ENCODE measurements around the gene ATAD3C.
"Not testable (repeated sequence)": the region's sequence is repeated elsewhere in the genome, so short reads cannot be mapped to it uniquely, and the experiment has no call there.

ATAD3C gene

DNA sequence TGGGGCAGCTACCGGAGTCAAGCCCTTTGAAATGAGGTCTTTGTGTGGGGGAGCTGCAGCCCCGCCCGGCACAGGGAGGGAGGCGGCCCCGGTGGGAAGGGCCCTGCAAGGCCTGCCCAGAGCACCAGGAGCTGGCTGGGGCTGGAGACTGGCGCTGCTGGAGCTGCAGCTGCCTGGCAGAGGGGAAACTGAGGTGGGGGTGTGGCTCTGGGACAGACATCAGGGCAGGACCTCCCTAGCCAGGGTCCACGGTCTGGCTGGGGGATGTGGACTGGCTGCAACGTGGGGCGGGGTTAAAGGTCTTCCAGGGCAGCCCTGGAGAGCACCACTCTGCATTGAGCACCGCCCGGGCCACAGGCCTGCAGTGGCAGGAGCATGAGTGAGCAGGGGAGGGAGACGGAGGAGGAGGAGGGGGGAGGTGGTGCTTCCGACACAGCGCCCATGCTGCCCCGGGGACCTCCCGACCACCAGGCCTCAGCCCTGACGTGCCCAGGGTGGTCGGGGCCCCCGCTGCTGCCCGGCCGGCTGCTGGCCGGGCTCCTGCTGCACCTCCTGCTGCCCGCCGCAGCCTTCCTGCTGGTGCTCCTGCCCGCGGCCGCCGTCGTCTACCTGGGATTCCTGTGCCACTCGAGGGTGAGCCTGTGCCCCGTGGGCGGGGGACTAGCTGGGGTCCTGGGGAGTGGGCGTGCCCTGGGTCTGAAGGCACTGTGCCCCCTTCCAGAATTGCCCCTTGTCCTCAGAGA is 23.6 kb upstream of the ATAD3C start:
- H3K4me3 ChIP-seq (ENCODE audit: low read depth, low read length): no peak overlapping the region
- TF ChIP-seq, protein P1, sequence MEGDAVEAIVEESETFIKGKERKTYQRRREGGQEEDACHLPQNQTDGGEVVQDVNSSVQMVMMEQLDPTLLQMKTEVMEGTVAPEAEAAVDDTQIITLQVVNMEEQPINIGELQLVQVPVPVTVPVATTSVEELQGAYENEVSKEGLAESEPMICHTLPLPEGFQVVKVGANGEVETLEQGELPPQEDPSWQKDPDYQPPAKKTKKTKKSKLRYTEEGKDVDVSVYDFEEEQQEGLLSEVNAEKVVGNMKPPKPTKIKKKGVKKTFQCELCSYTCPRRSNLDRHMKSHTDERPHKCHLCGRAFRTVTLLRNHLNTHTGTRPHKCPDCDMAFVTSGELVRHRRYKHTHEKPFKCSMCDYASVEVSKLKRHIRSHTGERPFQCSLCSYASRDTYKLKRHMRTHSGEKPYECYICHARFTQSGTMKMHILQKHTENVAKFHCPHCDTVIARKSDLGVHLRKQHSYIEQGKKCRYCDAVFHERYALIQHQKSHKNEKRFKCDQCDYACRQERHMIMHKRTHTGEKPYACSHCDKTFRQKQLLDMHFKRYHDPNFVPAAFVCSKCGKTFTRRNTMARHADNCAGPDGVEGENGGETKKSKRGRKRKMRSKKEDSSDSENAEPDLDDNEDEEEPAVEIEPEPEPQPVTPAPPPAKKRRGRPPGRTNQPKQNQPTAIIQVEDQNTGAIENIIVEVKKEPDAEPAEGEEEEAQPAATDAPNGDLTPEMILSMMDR (IDR thresholded peaks at IDR 0.05; ENCODE audit: low read depth, low read length): no peak

DNA sequence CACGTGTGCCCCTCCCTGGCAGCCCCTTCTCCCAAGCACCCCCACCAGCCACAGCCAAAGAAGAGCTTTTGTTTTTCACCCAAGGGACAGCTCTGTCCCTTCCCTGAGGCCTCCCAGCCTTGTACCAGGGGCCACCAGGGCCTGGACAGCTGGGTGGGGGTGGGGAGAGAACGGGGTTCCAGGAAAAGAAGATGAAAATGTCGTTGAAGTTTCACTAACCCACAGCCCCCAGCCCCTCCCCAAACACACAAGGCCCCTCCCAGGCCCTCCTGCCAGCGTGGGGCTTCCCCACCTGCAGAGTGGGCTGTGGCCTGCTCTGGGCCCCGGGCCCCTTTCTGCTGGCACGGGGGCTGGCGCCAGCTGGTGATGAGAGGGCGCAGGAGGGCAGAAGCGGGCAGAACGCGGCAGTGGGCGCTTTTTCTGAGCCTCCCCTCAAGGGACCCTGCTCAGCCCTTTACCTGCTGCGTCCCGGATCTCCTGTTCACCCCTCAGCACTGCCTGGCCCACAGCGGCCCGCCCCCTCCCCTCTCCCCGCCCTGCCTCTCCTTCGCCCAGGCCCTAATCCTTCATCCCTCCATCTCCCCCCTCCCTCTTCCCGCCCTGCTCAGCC is 22.9 kb upstream of the ATAD3C start:
- no peak overlapping the region for H3K4me3 ChIP-seq (ENCODE audit: low read depth, low read length)
- TF ChIP-seq, protein P1 (IDR thresholded peaks at IDR 0.05; ENCODE audit: low read depth, low read length): no peak

DNA sequence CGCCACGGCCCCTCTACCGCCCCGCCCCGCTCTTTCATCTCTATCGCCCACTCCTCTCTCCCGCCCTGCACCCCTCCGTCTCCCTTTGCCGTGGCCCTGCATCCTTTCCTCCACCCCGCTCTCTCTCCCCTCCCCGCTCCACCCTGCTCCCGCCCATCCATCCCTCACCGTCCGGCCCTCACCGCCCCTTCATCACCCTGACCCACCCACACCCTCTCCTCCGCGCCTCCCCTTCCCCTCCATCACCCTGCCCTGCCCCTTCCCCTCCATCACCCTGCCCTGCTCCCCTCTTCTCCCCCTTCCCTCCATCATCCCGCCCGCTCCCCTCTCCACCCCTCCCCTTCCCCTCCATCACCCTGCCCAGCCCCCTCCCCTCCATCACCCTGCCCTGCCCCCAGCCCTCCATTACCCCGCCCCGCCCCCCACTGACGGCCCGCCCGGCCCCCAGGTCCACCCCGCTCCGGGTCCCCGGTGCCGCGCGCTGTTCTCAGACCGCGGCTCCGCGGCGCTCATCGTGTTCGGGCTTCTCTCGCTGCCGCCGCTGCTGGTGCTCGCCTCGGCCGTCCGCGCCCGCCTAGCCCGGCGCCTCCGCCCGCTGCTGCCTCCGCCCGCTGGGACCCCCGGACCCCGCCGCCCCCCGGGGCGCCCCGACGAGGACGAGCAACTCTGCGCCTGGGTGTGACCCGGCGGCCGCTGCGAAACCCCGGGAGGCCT is 22.2 kb upstream of the ATAD3C start:
- TF ChIP-seq, protein P1 (IDR thresholded peaks at IDR 0.05; ENCODE audit: low read depth, low read length): no peak
- 0 out of 2 replicates have a peak overlapping the region, but pooled peaks have one; percentile 20 for H3K4me3 ChIP-seq (ENCODE audit: low read depth, low read length)

DNA sequence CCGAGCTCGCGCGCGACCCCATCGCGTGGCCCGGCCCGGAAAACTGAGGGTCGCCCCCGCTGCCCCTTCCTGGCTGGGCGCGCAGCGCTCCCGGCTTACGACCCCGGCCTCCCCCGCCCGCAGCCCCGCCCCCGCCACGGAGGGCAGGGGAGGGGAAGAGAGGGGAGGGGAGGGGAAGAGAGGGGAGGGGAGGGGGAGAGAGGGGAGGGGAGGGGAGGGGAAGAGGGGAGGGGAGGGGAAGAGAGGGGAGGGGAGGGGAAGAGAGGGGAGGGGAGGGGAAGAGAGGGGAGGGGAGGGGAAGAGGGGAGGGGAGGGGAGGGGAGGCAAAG is 21.7 kb upstream of the ATAD3C start:
- H3K4me3 ChIP-seq (ENCODE audit: low read depth, low read length): 0 out of 2 replicates have a peak overlapping the region, but pooled peaks have one; percentile 20
- TF ChIP-seq, protein P1 (IDR thresholded peaks at IDR 0.05; ENCODE audit: low read depth, low read length): no peak

DNA sequence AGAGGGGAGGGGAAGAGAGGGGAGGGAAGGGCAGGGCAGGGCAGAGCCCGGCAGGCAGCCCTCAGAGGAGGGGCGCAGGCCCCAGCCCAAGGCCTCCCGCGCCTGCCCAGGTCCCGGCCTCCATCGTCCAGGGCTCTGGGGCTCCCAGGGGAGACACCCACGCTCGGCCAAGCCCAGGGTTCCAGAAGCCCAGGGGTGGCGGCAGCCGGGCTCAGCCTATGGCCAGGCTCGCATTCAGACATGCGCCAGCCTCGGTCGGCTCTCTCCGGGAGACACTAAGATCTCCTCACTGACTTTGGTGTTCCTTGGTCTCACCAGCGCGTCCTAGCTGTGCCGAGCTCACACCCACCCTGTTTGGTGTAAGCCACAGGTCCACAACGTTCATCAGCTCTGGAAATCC is 21.3 kb upstream of the ATAD3C start:
- TF ChIP-seq, protein P1 (IDR thresholded peaks at IDR 0.05; ENCODE audit: low read depth, low read length): no peak

DNA sequence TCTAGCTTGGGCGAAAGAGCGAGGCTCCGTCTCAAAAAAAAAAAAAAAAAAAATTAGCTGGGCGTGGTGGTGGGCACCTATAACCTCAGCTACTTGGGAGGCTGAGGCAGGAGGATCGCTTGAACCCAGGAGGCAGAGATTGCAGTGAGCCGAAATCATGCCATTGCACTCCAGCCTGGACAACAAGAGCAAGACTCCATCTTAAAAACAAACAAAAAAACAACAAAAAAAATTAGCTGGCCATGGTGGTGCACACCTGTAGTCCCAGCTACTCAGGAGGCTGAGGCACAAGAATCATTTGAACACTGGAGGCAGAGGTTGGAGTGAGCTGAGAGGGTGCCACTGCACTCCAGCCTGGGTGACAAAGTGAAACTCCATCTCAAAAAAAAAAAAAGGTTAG is 20.5 kb upstream of the ATAD3C start:
- H3K4me3 ChIP-seq (ENCODE audit: low read depth, low read length): not testable (repeated sequence)

More for the DNA sequence above, 21.3 kb upstream of the ATAD3C start:
- H3K4me3 ChIP-seq (ENCODE audit: low read depth, low read length): no peak overlapping the region

DNA sequence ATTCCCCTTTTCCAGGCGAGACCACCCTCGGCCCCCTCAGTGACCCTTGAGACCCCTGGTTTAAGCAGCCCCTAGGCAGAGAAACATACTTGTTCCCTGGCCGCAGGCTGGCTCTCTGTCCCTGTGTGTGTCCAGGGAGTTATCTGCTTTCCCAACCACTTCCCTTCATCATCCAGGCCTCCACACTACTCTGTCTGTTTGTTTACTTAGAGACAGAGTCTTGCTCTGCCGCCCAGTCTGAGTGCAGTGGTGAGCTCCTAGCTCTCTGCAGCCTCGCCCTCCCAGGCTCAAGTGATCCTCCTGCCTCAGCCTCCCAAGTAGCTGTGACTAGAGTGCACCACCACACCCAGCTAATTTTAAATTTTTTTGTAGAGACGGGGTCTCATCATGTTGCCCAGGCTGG is 19.8 kb upstream of the ATAD3C start:
- H3K4me3 ChIP-seq (ENCODE audit: low read depth, low read length): no peak overlapping the region
- TF ChIP-seq, protein P1 (IDR thresholded peaks at IDR 0.05; ENCODE audit: low read depth, low read length): no peak

Measured in WI38 (cell line).